Stomach (tissue), 9 donors: ENCODE results near the gene TGFB1. TPM values are rescaled to one million over a fixed set of nuclear protein-coding genes. Genes with fewer than 3 reads are reported as not detected.

Experiments
- DNase-seq, 2 donors: peaks; one replicate each; pipeline versions ENCODE4 v3.0.0 to v3.0.0-alpha.2; 2013 to 2019
- H3K27ac ChIP-seq, 5 donors: fragments of 200-600 bp in 4 of 5; sonication (generic) in 4 of 5; one replicate each; pipeline ENCODE4 v1.5.1; 2013 to 2019; ENCODE audit warnings: mild to moderate bottlenecking in 1 of 5, moderate library complexity in 1 of 5
- H3K27me3 ChIP-seq, 3 donors: fragments of 200-600 bp; sonication (generic); one replicate each; pipeline ENCODE4 v1.5.1; 2017 to 2019; ENCODE audit warnings: mixed run types in 1 of 3
- H3K36me3 ChIP-seq, 4 donors: fragments of 200-600 bp; sonication (generic); 1 replicate in 3 of 4; 2 replicates in 1 of 4; pipeline ENCODE4 v1.5.1; 2016 to 2019
- H3K4me1 ChIP-seq, 4 donors: fragments of 200-600 bp; sonication (generic); one replicate each; pipeline ENCODE4 v1.5.1; 2016 to 2019
- H3K4me3 ChIP-seq, 4 donors: fragments of 200-600 bp; sonication (generic) in 3 of 4; one replicate each; pipeline ENCODE4 v1.5.1; 2016 to 2019; ENCODE audit warnings: mild to moderate bottlenecking in 1 of 4
- H3K9me3 ChIP-seq, 4 donors: fragments of 200-600 bp; sonication (generic); one replicate each; pipeline ENCODE4 v1.5.1; 2016 to 2019
- EP300 ChIP-seq: sonication (generic); formaldehyde crosslinking; IDR thresholded peaks from one replicate; pipeline ENCODE4 v1.6.1; 2017; ENCODE audit warnings: antibody characterized with exemption
- POLR2A ChIP-seq, 4 donors: fragments of 450-650 bp; IDR thresholded peaks; one replicate each; pipeline ENCODE4 v1.6.1; 2016; ENCODE audit warnings: antibody characterized with exemption in 4 of 4, control low read depth in 2 of 4, mild to moderate bottlenecking in 1 of 4, moderate library complexity in 1 of 4
- POLR2AphosphoS5 ChIP-seq, 3 donors: sonication (generic); formaldehyde crosslinking; IDR thresholded peaks; one replicate each; pipeline ENCODE4 v1.6.1; 2016; ENCODE audit warnings: antibody characterized with exemption in 3 of 3
- WGBS, 5 donors: extraction: QIAGEN DNeasy Blood & Tissue Kit in 3 of 5; methylation state at CpG; one replicate each; pipeline versions ENCODE4 v1.1.5 to v1.1.7; 2013 to 2018; 5-methylcytosine and 5-hydroxymethylcytosine counted together
- intact Hi-C: fragments of 100-400 bp; cut with DNase I; formaldehyde crosslinking; loops from one replicate; pipeline ENCODE4 v1.15.1; 2023; ENCODE audit warnings: low total_unique reads
- polyA plus RNA-seq, 3 donors: library from polyadenylated mRNA; stranded (reverse); fragments of 200-250 nt; gene quantifications; one replicate each; pipeline ENCODE4 v1.2.3, GENCODE V29; 2013
- total RNA-seq, 5 donors: library from RNA; depleted of rRNA; stranded (reverse); fragments of >200 nt; gene quantifications; one replicate each; pipeline versions ENCODE4 v1.1.0 to v1.2.3, GENCODE V29; 2014 to 2016
- TF ChIP-seq, protein P1 (sequence below), 7 experiments: fragments of 450-650 bp in 4 of 7; fragments of 200-600 bp in 3 of 7; sonication (generic) in 3 of 7; IDR thresholded peaks; one replicate each; pipeline ENCODE4 v1.5.1; 2016 to 2019; ENCODE audit warnings: antibody characterized with exemption in 7 of 7, control low read depth in 2 of 7, mild to moderate bottlenecking in 1 of 7
- donor health status: healthy with polysubstance abuse.
- donor health status: Bipolar disorder and iron deficiency.
- donor health status: healthy.

TGFB1 gene
- total and polyA plus RNA-seq, 8 donors, result 1.3 to 54.3 (median 14.5) TPM

DNA sequence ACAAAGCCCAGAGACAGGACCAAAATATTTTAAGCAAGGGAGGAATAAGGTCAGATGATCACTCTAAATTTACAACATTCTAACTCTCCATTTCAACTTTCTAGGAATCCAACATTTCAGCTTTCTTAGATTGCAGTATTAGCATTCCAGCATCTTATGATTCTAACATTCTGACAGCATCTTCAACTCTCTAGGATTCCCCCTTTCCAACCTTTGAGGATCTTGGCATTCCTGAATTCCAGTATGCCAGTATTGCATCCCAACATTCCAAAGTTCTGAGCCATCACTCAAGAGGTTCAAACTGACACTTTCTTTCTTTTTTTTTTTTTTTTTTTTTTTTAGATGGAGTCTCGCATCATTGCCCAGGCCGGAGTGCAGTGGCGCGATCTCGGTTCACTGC, 13.8 kb downstream of the TGFB1 start:
- Histone ChIP-seq H3K4me1 (peaks cover 0 to 22% (median 2%) of the 10 kb centered on the region in 4 donors), H3K27me3 (no peaks in the 10 kb centered on the region), H3K36me3 (peaks cover 9 to 95% (median 77%) of the 10 kb centered on the region in 4 donors), H3K4me3 (no peak overlapping the region), H3K27ac (no peak overlapping the region), H3K9me3 (no peaks in the 10 kb centered on the region)
- intact Hi-C loops, result no loop called here
- TF ChIP-seq, protein P1, sequence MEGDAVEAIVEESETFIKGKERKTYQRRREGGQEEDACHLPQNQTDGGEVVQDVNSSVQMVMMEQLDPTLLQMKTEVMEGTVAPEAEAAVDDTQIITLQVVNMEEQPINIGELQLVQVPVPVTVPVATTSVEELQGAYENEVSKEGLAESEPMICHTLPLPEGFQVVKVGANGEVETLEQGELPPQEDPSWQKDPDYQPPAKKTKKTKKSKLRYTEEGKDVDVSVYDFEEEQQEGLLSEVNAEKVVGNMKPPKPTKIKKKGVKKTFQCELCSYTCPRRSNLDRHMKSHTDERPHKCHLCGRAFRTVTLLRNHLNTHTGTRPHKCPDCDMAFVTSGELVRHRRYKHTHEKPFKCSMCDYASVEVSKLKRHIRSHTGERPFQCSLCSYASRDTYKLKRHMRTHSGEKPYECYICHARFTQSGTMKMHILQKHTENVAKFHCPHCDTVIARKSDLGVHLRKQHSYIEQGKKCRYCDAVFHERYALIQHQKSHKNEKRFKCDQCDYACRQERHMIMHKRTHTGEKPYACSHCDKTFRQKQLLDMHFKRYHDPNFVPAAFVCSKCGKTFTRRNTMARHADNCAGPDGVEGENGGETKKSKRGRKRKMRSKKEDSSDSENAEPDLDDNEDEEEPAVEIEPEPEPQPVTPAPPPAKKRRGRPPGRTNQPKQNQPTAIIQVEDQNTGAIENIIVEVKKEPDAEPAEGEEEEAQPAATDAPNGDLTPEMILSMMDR (IDR thresholded peaks at IDR 0.05), result no peak
- TF ChIP-seq POLR2AphosphoS5 (IDR thresholded peaks at IDR 0.05), result no peak
- TF ChIP-seq POLR2A (IDR thresholded peaks at IDR 0.05), result no peak
- no peak for TF ChIP-seq EP300
- DNase-seq, result no peak
- WGBS, 5 donors, result 95 to 99% (median 97%) methylated on average over 5 of the region's 5 CpGs

DNA sequence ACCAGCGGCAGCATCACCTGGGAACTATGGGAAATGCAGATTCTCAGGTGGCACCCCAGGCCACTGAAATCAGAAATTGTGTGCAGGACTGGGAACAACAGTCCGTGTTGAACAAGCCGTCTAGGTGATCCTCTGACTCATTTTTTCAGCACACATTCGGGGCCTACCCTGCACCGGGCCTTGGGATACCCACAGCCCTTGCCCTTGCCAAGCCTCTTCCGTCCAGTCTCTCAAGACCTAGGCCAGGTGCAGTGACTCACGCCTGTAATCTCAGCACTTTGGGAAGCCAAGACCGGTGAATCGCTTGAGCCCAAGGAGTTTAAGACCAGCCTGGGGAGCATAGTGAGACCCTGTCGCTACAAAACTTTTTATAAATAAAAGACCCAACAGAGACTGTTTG, 18.3 kb downstream of the TGFB1 start:
- Histone ChIP-seq H3K9me3 (no peaks in the 10 kb centered on the region), H3K4me3 (no peak overlapping the region), H3K27me3 (no peaks in the 10 kb centered on the region), H3K4me1 (peaks cover 0 to 44% (median 8%) of the 10 kb centered on the region in 4 donors), H3K27ac (peak overlapping the region in 2 of 5 donors; percentile 63 to 79), H3K36me3 (peaks cover 19 to 79% (median 63%) of the 10 kb centered on the region in 4 donors)
- intact Hi-C loops, result no loop called here
- 88 to 93% (median 90%) methylated on average over 10 of the region's 10 CpGs for WGBS, 5 donors
- DNase-seq, result no peak
- TF ChIP-seq, protein P1 (IDR thresholded peaks at IDR 0.05), result no peak
- no peak for TF ChIP-seq POLR2AphosphoS5 (IDR thresholded peaks at IDR 0.05)
- no peak for TF ChIP-seq POLR2A (IDR thresholded peaks at IDR 0.05)
- TF ChIP-seq EP300, result no peak

DNA sequence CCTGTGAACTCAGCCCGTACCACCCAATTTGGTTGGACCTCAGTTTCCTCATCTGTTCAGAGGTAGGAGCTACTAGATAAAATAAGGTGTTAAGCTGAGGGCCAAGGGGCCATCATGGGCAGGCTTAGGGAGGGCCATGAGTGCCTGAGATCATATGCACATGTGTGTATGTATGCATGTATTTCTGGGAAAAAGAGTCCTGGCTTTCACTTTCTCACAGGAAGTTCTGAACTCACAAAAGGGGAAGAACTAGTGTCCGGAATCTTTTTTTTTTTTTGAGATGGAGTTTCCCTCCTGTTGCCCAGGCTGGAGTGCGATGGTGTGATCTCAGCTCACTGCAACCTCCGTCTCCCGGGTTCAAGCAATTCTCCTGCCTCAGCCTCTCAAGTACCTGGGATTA, 18.9 kb downstream of the TGFB1 start:
- peaks cover 19 to 82% (median 64%) of the 10 kb centered on the region in 4 donors for H3K36me3 ChIP-seq
- intact Hi-C loops, result no loop called here
- H3K27me3 ChIP-seq, result no peaks in the 10 kb centered on the region
- no peaks in the 10 kb centered on the region for H3K9me3 ChIP-seq
- no peak overlapping the region for H3K4me3 ChIP-seq
- H3K4me1 ChIP-seq, result peaks cover 0 to 48% (median 8%) of the 10 kb centered on the region in 4 donors
- DNase-seq, result no peak
- peak overlapping the region in 3 of 5 donors; percentile 22 to 79 (median 63) for H3K27ac ChIP-seq
- TF ChIP-seq, protein P1 (IDR thresholded peaks at IDR 0.05), result no peak
- TF ChIP-seq EP300, result no peak
- TF ChIP-seq POLR2AphosphoS5 (IDR thresholded peaks at IDR 0.05), result no peak
- TF ChIP-seq POLR2A (IDR thresholded peaks at IDR 0.05), result no peak
- 61 to 79% (median 68%) methylated on average over 5 of the region's 5 CpGs for WGBS, 5 donors

DNA sequence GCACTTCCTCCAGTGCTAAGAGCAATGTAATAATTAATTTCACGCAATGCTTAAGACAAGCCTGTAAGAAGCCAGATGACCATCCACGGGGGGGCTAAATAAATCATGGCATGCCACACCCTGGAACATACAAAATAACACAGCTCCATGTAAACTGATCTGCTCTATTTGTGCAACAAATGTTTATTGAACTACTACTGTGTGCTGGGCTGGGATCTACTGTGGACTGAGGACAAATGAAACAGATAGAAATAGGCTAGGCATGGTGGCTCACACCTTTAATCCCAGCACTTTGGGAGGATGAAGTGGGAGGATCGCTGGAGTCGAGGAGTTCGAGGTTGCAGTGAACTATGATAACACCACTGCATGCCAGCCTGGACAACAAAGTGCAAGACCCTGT, 21.3 kb downstream of the TGFB1 start:
- H3K27me3 ChIP-seq, result no peaks in the 10 kb centered on the region
- H3K4me3 ChIP-seq, result no peak overlapping the region
- no peak for TF ChIP-seq EP300
- TF ChIP-seq, protein P1 (IDR thresholded peaks at IDR 0.05), result no peak
- TF ChIP-seq POLR2A (IDR thresholded peaks at IDR 0.05), result no peak
- no peak for TF ChIP-seq POLR2AphosphoS5 (IDR thresholded peaks at IDR 0.05)
- H3K4me1 ChIP-seq, result peaks cover 18 to 70% (median 26%) of the 10 kb centered on the region in 4 donors
- H3K36me3 ChIP-seq, result peaks cover 13 to 74% (median 55%) of the 10 kb centered on the region in 4 donors
- WGBS, 5 donors, result 63 to 77% (median 71%) methylated on average over 5 of the region's 5 CpGs
- H3K27ac ChIP-seq, result no peak overlapping the region
- intact Hi-C loops, result no loop called here
- DNase-seq, result no peak
- H3K9me3 ChIP-seq, result no peaks in the 10 kb centered on the region
